IPS-11a (cell line): ENCODE results near the gene UGT2B17.
"Not testable (repeated sequence)": the region's sequence is repeated elsewhere in the genome, so short reads cannot be mapped to it uniquely, and the experiment has no call there.

Experiments
- H3K4me3 ChIP-seq: one replicate; pipeline ENCODE4 v1.5.1; 2013; ENCODE audit warnings: low read depth, low read length, control low read depth

The UGT2B17 gene

GRCh38 chr4:68569466-68570121 lies 6.5 kb downstream of the UGT2B17 start:
- H3K4me3 ChIP-seq: no peak overlapping the region

DNA sequence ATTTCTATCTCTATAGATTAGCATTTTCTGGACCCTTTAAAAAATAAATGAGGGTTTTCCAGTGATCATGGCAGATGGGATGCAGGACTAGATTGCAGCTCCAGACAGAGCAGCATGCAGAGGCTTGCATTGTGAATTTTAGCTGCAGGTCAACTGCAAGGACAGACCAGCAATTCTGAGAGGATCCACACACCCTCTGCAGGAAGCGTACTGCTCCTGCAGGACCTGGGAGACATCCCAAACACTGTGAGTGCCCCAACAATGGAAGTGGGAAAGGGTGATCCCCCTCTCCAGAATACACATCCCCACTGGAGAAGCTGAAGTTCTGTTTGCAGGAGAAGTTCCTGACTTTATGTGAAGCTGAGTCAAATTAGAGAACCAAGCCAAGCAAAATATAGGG lies 7.1 kb downstream of the UGT2B17 start:
- not testable (repeated sequence) for H3K4me3 ChIP-seq

GRCh38 chr4:68568535-68568934 lies 7.6 kb downstream of the UGT2B17 start:
- not testable (repeated sequence) for H3K4me3 ChIP-seq

- H3K4me3 ChIP-seq: not testable (repeated sequence)
Measured at GRCh38 chr4:68566364-68566763, 9.8 kb downstream of the UGT2B17 start.

DNA sequence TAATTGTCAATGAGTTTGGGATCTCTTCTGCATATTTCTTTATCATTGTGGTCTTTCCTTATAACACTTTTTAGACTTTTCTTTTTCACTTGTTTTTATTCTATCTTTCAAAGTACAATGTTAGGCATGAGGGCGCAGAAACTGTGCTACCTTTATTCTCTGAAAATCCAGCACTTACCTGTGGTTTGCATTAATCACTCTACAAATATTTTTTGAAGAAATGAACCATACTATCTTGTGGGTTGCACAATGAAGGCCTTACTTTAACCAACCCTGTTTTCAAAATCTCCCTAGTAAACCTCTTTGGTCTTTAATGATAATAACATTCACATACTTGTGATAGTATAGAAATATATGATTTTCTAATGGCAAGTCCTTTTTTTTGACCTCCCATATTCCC lies 11.0 kb downstream of the UGT2B17 start:
- H3K4me3 ChIP-seq: not testable (repeated sequence)

GRCh38 chr4:68560364-68561070 lies 15.6 kb downstream of the UGT2B17 start:
- H3K4me3 ChIP-seq: not testable (repeated sequence)

DNA sequence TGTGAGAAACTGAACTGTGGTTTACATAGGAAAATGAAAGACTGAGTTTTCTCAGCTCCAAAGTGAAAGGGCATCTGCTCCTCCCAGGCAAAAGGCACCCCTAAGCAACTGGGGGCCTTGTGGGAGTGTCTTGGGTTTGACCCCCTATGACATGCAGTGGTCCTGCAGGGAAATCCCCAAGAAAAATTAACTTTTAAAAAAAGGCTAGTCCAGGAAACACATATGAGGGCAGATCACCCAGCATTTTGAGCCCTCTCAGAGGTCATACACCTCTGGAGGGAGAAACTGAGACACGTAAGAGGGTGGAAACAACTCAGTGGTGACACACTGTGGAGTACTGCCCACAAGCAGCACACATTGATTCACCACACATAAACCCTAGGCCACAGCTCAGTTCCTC lies 22.3 kb downstream of the UGT2B17 start:
- not testable (repeated sequence) for H3K4me3 ChIP-seq

DNA sequence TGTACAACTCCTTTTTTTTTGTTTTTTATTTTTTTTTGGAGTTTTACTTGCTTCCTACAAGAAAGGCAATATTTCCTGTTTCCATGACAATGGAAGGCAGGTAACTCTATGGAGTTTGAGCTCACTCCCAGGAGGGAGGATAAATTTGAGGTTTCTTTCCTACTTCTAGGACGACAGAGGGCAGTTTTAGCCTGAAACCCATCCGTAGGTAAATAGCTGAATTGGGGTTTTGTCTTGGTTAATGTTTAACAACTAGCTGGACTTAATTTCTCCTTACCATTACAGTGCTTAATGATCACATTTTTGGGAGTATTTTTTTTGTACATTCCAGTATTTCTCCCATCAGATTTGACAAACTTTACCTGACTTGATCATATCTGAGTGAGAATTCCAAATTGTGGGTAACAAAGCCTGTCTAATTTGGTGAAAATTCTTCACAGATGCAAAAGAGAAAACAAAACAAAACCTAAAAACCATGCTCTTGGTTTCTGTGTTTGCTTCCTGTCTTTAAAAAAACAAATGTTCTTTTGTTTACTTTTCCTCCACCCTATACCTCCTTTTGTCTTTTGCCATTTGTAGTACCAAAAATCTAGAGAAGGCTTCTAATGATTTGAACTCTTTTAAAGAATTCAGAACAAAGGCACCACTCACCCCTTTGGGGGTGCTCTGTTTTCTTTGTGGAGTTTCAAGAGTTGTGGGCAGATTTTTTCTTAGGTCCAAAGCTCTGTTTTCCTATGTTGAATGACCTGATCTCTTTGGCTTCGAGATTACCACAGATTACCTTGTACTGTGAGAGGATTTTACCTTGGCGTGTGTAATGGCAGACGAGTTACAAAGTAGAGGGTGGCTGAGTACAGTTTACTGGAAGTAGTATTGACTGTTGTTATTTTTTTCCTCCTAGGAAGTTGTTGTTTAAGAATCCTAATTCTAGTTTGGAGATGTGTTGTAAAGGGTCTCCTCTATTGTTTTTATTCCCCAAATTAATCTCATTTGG lies 23.0 kb downstream of the UGT2B17 start:
- H3K4me3 ChIP-seq: not testable (repeated sequence)

- H3K4me3 ChIP-seq: not testable (repeated sequence)
Measured at GRCh38 chr4:68542742-68543141, 33.4 kb downstream of the UGT2B17 start.

DNA sequence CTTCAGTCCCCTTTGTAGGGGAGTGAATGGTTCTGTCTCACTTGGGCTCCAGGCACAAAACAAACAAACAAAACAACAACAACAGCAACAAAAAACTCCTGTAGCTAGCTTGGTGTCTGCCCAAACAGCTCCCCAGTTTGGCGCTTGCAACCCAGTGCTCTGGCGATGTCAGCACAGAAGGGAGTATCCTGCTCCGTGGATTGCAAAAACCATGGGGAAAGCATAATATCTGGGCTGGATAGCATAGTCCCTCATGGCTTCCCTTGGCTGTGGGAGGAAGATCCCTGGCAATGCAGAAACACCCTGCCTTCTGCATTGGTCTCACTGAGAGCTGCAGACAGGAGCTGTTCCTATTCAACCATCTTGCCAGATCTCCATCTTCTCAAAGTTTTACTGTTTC lies 39.7 kb downstream of the UGT2B17 start:
- no peak overlapping the region for H3K4me3 ChIP-seq

GRCh38 chr4:68535974-68536373 lies 40.1 kb downstream of the UGT2B17 start:
- no peak overlapping the region for H3K4me3 ChIP-seq

DNA sequence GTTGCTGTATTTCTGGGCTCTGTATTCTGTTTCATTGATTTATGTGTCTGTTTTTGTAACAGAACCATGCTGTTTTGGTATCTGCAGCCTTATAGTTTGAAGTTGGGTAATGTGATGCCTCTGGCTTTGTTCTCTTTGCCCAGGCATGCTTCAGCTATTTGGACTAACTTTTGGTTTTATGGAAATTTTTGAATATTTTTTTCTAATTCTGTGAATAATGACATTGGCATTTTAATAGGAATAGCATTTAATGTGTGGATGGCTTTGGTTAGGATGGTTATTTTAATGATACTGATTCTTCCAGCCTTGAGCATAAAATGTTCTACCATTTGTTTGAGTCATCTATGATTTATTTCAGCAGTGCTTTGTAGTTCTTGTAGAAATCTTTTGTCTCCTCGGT lies 53.9 kb downstream of the UGT2B17 start:
- H3K4me3 ChIP-seq: not testable (repeated sequence)

- H3K4me3 ChIP-seq: no peak overlapping the region
Measured at GRCh38 chr4:68520985-68521384, 55.1 kb downstream of the UGT2B17 start.

DNA sequence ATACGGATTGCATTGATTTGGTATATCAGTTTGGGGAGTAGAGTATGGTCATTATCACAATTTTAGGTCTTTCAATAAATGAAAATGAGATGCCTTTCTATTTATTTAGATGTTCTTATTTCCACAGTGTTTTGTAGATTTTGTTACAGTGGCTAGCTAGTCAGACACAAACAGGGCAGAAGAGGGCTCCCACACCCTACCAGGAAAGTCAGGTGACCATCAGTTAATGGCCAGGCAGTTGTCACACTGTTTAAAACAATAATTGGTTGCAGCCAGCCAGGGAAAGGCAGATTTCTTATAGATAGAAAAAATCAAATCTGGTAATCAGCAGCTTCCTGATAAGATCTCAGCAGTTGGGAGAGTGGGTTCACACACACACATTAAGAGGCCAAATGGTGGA lies 57.2 kb downstream of the UGT2B17 start:
- no peak overlapping the region for H3K4me3 ChIP-seq

- H3K4me3 ChIP-seq: not testable (repeated sequence)
Measured at GRCh38 chr4:68505452-68505851, 70.7 kb downstream of the UGT2B17 start.

- H3K4me3 ChIP-seq: not testable (repeated sequence)
Measured at GRCh38 chr4:68504836-68505235, 71.3 kb downstream of the UGT2B17 start.

GRCh38 chr4:68503462-68503861 lies 72.7 kb downstream of the UGT2B17 start:
- H3K4me3 ChIP-seq: not testable (repeated sequence)

- no peak overlapping the region for H3K4me3 ChIP-seq
Measured at GRCh38 chr4:68499021-68499420, 77.1 kb downstream of the UGT2B17 start.

DNA sequence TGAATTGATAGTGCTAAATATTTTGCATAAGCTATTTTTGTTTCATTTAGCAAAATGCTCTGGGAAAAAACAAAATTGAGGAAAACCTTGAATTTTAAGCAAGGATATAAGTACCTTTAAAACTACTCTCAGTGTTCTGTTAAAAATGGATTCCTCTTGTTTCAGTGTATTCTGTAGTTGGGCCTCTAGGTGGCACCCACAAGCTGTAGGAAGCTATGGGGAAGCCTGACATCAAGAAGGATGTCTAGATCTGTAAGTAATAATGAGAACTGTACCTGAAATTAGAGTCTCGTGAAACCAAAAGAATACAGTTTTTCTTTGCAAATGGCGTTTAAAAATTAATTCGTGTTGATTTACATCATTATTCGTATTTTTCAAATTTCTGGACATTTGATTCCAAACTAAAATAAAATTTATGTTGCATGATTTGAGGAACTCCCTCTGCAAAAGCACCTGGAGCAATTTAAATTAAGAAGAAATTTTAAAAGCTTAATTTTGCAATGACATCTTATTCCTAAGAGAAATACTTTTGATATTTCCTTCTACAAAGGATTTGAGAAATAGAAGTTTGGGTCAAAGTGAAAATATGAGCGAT lies 77.6 kb downstream of the UGT2B17 start:
- H3K4me3 ChIP-seq: no peak overlapping the region

DNA sequence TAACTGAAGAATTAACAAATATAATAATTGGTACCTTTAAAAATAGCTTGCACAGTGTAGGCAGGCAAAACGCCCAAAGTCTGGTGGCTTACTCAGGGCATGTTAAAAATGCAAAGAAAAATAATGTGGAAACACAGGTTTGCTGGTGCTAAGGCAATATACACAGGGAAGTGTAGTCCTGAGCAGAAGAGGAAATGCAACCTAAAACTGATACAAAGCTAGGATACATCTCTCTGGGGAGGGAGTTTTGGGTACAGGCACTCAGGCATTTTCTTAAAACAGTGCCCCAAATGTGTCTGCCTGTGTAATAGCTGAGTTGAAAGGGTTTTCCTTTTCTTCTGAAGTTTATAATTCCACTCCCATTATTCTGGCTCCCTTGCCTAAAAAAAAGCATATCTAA lies 81.4 kb downstream of the UGT2B17 start:
- no peak overlapping the region for H3K4me3 ChIP-seq

DNA sequence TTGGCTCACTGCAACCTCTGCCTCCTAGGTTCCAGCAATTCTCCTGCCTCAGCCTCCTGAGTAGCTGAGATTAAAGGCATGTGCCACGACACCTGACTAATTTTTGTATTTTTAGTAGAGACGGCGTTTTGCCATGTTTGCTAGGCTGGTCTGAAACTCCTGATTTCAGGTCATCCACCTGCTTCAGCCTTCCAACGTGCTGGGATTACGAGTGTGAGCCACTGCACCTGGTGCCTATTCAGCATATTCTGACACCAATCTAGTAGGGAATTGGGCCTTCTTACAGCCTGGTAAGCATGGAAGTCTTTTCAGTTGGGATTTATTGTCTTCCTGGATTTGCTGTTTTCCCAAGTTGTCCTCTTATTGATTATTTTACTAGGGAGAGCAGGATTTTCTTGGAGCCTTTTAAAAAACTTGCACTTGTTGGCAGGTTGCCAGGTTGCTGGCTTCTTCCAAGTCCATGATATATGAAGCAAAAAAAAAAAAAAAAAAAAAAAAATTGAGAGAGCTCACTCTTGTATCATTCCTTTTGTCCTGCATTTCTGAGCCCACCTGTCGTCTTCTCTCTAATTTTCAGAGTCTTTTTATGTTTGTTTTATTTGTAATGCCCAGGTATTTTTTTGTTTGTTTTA lies 85.2 kb downstream of the UGT2B17 start:
- no peak overlapping the region for H3K4me3 ChIP-seq
